Tibial nerve (tissue), 4 donors: ENCODE results near the gene DDX59. TPM values are rescaled to one million over a fixed set of nuclear protein-coding genes. Genes with fewer than 3 reads are reported as not detected.

ENCODE experiments used
- DNase-seq, 2 donors: peaks; one replicate each; pipeline ENCODE4 v3.0.0-alpha.2; 2019; ENCODE audit warnings: low spot score in 2 of 2
- H3K27ac ChIP-seq, 4 donors: fragments of 200-600 bp; sonication (generic) in 3 of 4; one replicate each; pipeline ENCODE4 v1.5.1; 2017 to 2019; ENCODE audit warnings: mild to moderate bottlenecking in 1 of 4
- H3K27me3 ChIP-seq, 2 donors: fragments of 200-600 bp; sonication (generic) in 1 of 2; one replicate each; pipeline versions ENCODE4 v1.5.1 to v1.6.0; 2017 to 2019
- H3K36me3 ChIP-seq, 3 donors: fragments of 200-600 bp; sonication (generic); one replicate each; pipeline ENCODE4 v1.5.1; 2018 to 2019
- H3K4me1 ChIP-seq, 4 donors: fragments of 200-600 bp; sonication (generic) in 3 of 4; one replicate each; pipeline ENCODE4 v1.5.1; 2017 to 2019
- H3K4me3 ChIP-seq, 4 donors: fragments of 200-600 bp; sonication (generic) in 3 of 4; one replicate each; pipeline ENCODE4 v1.5.1; 2017 to 2019; ENCODE audit warnings: mild to moderate bottlenecking in 1 of 4, moderate library complexity in 1 of 4
- H3K9me3 ChIP-seq, 4 donors: fragments of 200-600 bp; sonication (generic) in 3 of 4; one replicate each; pipeline ENCODE4 v1.5.1; 2017 to 2019
- EP300 ChIP-seq, 2 donors: sonication (generic); formaldehyde crosslinking; IDR thresholded peaks; one replicate each; pipeline ENCODE4 v1.6.1; 2017; ENCODE audit warnings: antibody characterized with exemption in 2 of 2, mild to moderate bottlenecking in 1 of 2
- POLR2A ChIP-seq, 2 donors: fragments of 450-650 bp; IDR thresholded peaks; one replicate each; pipeline ENCODE4 v1.6.1; 2017; ENCODE audit warnings: antibody characterized with exemption in 2 of 2, mild to moderate bottlenecking in 2 of 2, moderate library complexity in 2 of 2
- WGBS, 2 donors: methylation state at CpG; one replicate each; pipeline ENCODE4 v1.1.5; 2018; 5-methylcytosine and 5-hydroxymethylcytosine counted together
- total RNA-seq, 4 donors: library from RNA; depleted of rRNA; stranded (reverse); fragments of >200 nt; gene quantifications; one replicate each; pipeline ENCODE4 v1.1.0, GENCODE V29; 2016
- TF ChIP-seq, protein P1 (sequence below), 5 experiments: fragments of 200-600 bp in 3 of 5; fragments of 450-650 bp in 2 of 5; sonication (generic) in 3 of 5; IDR thresholded peaks; one replicate each; pipeline ENCODE4 v1.5.1; 2016 to 2019; ENCODE audit warnings: antibody characterized with exemption in 5 of 5, mild to moderate bottlenecking in 3 of 5, moderate library complexity in 2 of 5

Gene DDX59
- total RNA-seq, 4 donors from 2014 or later: 11.4 to 31.5 (median 18.5) TPM

DNA sequence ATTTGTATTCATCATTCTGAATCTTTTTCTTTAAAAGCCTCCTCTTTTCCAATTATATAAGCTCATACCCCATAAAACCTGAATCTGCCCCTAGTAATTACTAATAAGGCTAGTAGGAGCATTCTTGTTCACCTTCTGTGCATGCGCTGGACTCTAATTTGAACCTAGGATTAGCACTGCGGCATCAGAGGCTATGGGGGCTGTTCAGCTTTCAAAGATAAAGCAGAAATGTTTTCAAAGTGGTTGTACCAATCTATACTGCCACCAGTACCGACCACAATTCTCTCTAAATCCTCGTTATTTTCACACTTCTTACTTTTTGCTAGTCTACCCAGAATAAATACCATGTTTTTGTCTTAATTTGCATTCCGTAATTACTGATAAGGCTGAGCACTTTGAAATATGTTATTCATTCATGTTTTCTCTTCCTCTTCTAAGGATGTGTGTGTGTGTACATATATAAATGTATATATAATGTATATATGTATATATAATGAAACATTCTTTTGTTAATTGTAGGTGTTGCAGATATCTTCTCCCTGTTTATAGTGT, 1.6 kb upstream of the DDX59 start:
- H3K9me3 ChIP-seq: no peaks in the 10 kb centered on the region
- no peak overlapping the region for H3K4me3 ChIP-seq
- no peak for DNase-seq
- TF ChIP-seq, protein P1, sequence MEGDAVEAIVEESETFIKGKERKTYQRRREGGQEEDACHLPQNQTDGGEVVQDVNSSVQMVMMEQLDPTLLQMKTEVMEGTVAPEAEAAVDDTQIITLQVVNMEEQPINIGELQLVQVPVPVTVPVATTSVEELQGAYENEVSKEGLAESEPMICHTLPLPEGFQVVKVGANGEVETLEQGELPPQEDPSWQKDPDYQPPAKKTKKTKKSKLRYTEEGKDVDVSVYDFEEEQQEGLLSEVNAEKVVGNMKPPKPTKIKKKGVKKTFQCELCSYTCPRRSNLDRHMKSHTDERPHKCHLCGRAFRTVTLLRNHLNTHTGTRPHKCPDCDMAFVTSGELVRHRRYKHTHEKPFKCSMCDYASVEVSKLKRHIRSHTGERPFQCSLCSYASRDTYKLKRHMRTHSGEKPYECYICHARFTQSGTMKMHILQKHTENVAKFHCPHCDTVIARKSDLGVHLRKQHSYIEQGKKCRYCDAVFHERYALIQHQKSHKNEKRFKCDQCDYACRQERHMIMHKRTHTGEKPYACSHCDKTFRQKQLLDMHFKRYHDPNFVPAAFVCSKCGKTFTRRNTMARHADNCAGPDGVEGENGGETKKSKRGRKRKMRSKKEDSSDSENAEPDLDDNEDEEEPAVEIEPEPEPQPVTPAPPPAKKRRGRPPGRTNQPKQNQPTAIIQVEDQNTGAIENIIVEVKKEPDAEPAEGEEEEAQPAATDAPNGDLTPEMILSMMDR (IDR thresholded peaks at IDR 0.05): no peak
- TF ChIP-seq EP300 (IDR thresholded peaks at IDR 0.05) (no peak), POLR2A (IDR thresholded peaks at IDR 0.05) (no peak)
- WGBS, 2 donors: 93 to 96% methylated on average over 5 of the region's 5 CpGs
- H3K27ac ChIP-seq: peak overlapping the region in 2 of 4 donors; percentile 98 to 100
- peaks cover 0 to 32% (median 3%) of the 10 kb centered on the region in 4 donors for H3K4me1 ChIP-seq
- peaks cover 0 to 4% (median 0%) of the 10 kb centered on the region in 3 donors for H3K36me3 ChIP-seq
- no peaks in the 10 kb centered on the region for H3K27me3 ChIP-seq

DNA sequence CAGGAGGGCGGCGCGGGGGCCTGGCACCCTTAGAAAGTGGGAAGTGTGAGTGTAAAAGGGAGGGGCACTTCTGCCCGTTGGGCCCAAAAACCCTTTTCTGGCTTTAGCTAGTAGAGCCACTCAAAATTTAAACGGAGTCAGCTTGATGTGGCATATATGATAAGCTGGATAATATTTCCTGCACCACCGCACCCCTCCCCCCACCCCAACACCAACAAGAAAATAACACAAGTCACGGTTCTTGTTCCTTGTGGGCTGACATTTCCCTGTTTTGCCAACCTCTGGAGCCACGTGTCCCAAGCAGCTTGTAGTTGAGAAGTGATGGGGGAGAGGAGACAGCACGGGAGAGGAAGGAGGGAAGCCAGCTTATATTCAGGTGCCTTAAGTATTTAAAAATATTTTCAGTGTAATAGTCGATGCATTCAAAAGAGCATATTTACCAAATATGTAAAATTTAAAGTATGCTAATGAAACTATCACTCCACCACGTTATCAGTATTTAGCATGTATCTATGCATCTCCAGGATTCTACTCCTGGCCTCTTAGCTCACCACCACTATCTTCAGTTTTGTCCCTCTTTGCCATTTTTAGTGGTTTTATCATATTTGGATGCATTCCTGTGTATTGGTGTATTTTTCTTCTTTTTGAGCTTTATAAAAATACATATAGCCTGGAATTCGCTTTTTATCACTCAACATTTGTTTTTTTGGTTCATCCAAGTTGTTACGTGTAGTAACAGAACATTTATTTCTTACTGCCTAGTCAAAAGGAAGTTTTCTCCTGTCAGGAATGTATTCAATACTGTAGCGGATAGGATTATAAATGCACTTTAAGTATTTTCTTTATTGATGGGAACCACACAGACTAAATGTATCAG, 773 bp upstream of the DDX59 start:
- TF ChIP-seq, protein P1 (IDR thresholded peaks at IDR 0.05): no peak
- TF ChIP-seq POLR2A (IDR thresholded peaks at IDR 0.05): no peak
- TF ChIP-seq EP300 (IDR thresholded peaks at IDR 0.05): no peak
- WGBS, 2 donors: 16 to 18% methylated on average over 14 of the region's 14 CpGs
- peak in 1 of 2 donors; percentile 45 for DNase-seq

DNA sequence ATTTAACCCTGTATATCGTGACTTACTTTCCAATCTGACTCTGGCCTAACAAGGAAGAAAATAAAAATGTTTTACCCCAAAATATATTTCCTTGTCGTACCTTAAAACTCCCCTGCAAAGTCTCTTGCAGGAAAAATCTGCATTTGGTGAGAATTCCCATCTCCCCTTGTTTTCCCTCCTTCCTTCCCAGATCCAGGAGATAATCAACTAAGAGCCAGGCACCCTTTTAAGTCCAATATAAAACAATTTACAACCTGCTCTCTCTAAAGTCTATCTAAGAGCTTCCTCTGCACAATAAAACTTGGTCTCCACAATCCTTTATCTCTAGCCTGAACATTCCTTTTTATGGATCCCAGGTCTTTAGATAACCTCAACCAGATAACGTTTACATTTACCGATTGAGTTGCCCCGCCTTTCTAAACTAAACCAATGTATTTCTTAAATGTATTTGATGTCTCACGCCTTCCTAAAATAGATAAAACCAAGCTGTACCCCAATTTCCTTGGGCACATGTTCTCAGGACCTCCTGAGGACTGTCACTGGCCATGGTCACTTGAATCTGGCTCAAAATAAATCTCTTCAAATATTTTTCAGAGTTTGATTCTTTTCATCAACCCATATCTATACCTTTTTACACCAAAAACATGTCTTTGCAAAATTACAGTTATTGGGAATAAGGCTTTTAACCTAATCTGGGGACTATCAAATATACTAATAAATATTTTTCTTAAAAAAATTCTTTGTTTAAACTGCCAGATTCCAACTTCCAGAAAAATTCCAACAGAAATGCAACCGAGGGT, 993 bp downstream of the DDX59 start:
- DNase-seq: no peak
- no peak for TF ChIP-seq POLR2A (IDR thresholded peaks at IDR 0.05)
- TF ChIP-seq, protein P1 (IDR thresholded peaks at IDR 0.05): no peak
- no peak for TF ChIP-seq EP300 (IDR thresholded peaks at IDR 0.05)
- no peaks in the 10 kb centered on the region for H3K27me3 ChIP-seq
- no peaks in the 10 kb centered on the region for H3K9me3 ChIP-seq
- peak overlapping the region; percentile 98 to 100 (median 98) for H3K27ac ChIP-seq
- H3K36me3 ChIP-seq: peaks cover 0 to 16% (median 0%) of the 10 kb centered on the region in 3 donors
- H3K4me1 ChIP-seq: peaks cover 0 to 51% (median 7%) of the 10 kb centered on the region in 4 donors
- WGBS, 2 donors: 42 to 46% methylated on average over 7 of the region's 7 CpGs
- peak overlapping the region; percentile 82 to 97 (median 87) for H3K4me3 ChIP-seq

More for the DNA sequence above, 773 bp upstream of the DDX59 start:
- peaks cover 0 to 4% (median 0%) of the 10 kb centered on the region in 3 donors for H3K36me3 ChIP-seq
- peak overlapping the region; percentile 98 to 100 (median 98) for H3K27ac ChIP-seq
- H3K4me3 ChIP-seq: peak overlapping the region; percentile 82 to 97 (median 87)
- H3K4me1 ChIP-seq: peaks cover 0 to 41% (median 7%) of the 10 kb centered on the region in 4 donors
- no peaks in the 10 kb centered on the region for H3K9me3 ChIP-seq
- no peaks in the 10 kb centered on the region for H3K27me3 ChIP-seq

DNA sequence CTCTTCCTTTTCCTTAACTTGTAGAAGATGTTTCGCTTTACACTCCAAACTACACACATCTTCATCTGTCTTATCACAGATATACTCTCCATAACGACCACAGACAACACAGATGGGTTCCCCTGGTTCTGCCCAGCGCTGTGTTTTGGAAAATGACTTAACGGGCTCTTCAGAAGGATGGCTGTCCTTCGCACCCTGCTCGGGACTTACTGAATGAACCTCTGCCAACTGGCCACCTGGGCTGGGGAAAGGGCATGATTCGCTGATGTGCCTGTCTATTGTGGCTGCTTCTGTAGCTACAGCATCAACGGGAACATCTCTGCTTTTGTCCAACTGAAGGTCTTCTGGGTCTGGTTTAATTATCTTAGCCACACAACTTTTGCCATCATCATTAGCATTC, 3.4 kb downstream of the DDX59 start:
- H3K4me3 ChIP-seq: no peak overlapping the region
- peaks cover 0 to 56% (median 7%) of the 10 kb centered on the region in 4 donors for H3K4me1 ChIP-seq
- TF ChIP-seq EP300 (IDR thresholded peaks at IDR 0.05) (no peak), POLR2A (IDR thresholded peaks at IDR 0.05) (no peak)
- TF ChIP-seq, protein P1 (IDR thresholded peaks at IDR 0.05): no peak
- 49 to 60% methylated on average over 8 of the region's 8 CpGs for WGBS, 2 donors
- H3K9me3 ChIP-seq: no peaks in the 10 kb centered on the region
- DNase-seq: no peak
- peaks cover 0 to 35% (median 0%) of the 10 kb centered on the region in 3 donors for H3K36me3 ChIP-seq
- no peaks in the 10 kb centered on the region for H3K27me3 ChIP-seq
- H3K27ac ChIP-seq: peak overlapping the region in 2 of 4 donors; percentile 70 to 76
